Measurements from ENCODE around the gene RPP40.

DNA sequence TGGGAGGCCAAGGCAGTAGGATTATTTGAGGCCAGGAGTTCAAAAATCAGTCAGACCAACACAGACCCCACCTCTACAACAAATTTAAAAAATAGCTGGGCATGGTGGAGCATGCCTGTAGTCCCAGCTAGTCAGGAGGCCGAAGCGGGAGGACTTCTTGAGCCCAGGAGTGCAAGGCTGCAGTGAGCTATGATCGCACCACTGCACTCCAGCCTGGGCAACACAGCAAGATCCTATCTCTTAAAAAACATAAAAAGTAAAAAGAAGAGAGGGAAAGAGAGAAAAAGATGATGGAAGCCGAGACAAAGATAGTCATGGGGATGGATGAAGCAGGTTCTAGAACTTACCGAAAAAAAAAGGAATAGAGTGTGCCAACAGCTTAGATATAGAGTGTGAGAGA is 25.8 kb upstream of the RPP40 start:
- TF ChIP-seq, protein P1, sequence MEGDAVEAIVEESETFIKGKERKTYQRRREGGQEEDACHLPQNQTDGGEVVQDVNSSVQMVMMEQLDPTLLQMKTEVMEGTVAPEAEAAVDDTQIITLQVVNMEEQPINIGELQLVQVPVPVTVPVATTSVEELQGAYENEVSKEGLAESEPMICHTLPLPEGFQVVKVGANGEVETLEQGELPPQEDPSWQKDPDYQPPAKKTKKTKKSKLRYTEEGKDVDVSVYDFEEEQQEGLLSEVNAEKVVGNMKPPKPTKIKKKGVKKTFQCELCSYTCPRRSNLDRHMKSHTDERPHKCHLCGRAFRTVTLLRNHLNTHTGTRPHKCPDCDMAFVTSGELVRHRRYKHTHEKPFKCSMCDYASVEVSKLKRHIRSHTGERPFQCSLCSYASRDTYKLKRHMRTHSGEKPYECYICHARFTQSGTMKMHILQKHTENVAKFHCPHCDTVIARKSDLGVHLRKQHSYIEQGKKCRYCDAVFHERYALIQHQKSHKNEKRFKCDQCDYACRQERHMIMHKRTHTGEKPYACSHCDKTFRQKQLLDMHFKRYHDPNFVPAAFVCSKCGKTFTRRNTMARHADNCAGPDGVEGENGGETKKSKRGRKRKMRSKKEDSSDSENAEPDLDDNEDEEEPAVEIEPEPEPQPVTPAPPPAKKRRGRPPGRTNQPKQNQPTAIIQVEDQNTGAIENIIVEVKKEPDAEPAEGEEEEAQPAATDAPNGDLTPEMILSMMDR (IDR thresholded peaks at IDR 0.05 in 2 of 3, conservative IDR thresholded peaks at IDR 0.05 in 1 of 3; ENCODE audit: borderline replicate concordance in 1 of 3, insufficient read depth in 1 of 3, low read depth in 2 of 3, low read length in 2 of 3): no peak
- TF ChIP-seq SP1 (IDR thresholded peaks at IDR 0.05; ENCODE audit: low read depth) (no peak), RAD21 (IDR thresholded peaks at IDR 0.05; ENCODE audit: low read depth) (no peak), YY1 (IDR thresholded peaks at IDR 0.05; ENCODE audit: extremely low read depth, insufficient replicate concordance, low read depth, low read length) (no peak), FOSL1 (IDR thresholded peaks at IDR 0.05; ENCODE audit: low read depth) (no peak), EZH2 (IDR thresholded peaks at IDR 0.05) (no peak), ZNF274 (IDR thresholded peaks at IDR 0.05; ENCODE audit: low read depth, low read length) (no peak), POLR2AphosphoS5 (IDR thresholded peaks at IDR 0.05; ENCODE audit: low read depth, low read length) (no peak), POLR2A (IDR thresholded peaks at IDR 0.05; ENCODE audit: borderline replicate concordance, extremely low read depth, insufficient read depth, insufficient read length) (no peak), CEBPB (IDR thresholded peaks at IDR 0.05; ENCODE audit: low read depth) (no peak)
- TF ChIP-seq, protein P2, sequence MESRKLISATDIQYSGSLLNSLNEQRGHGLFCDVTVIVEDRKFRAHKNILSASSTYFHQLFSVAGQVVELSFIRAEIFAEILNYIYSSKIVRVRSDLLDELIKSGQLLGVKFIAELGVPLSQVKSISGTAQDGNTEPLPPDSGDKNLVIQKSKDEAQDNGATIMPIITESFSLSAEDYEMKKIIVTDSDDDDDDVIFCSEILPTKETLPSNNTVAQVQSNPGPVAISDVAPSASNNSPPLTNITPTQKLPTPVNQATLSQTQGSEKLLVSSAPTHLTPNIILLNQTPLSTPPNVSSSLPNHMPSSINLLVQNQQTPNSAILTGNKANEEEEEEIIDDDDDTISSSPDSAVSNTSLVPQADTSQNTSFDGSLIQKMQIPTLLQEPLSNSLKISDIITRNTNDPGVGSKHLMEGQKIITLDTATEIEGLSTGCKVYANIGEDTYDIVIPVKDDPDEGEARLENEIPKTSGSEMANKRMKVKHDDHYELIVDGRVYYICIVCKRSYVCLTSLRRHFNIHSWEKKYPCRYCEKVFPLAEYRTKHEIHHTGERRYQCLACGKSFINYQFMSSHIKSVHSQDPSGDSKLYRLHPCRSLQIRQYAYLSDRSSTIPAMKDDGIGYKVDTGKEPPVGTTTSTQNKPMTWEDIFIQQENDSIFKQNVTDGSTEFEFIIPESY (IDR thresholded peaks at IDR 0.05; ENCODE audit: extremely low read depth, insufficient replicate concordance, low read length): no peak
- TF ChIP-seq, protein P3, sequence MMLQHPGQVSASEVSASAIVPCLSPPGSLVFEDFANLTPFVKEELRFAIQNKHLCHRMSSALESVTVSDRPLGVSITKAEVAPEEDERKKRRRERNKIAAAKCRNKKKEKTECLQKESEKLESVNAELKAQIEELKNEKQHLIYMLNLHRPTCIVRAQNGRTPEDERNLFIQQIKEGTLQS (IDR thresholded peaks at IDR 0.05): no peak
- TF ChIP-seq, protein P4, sequence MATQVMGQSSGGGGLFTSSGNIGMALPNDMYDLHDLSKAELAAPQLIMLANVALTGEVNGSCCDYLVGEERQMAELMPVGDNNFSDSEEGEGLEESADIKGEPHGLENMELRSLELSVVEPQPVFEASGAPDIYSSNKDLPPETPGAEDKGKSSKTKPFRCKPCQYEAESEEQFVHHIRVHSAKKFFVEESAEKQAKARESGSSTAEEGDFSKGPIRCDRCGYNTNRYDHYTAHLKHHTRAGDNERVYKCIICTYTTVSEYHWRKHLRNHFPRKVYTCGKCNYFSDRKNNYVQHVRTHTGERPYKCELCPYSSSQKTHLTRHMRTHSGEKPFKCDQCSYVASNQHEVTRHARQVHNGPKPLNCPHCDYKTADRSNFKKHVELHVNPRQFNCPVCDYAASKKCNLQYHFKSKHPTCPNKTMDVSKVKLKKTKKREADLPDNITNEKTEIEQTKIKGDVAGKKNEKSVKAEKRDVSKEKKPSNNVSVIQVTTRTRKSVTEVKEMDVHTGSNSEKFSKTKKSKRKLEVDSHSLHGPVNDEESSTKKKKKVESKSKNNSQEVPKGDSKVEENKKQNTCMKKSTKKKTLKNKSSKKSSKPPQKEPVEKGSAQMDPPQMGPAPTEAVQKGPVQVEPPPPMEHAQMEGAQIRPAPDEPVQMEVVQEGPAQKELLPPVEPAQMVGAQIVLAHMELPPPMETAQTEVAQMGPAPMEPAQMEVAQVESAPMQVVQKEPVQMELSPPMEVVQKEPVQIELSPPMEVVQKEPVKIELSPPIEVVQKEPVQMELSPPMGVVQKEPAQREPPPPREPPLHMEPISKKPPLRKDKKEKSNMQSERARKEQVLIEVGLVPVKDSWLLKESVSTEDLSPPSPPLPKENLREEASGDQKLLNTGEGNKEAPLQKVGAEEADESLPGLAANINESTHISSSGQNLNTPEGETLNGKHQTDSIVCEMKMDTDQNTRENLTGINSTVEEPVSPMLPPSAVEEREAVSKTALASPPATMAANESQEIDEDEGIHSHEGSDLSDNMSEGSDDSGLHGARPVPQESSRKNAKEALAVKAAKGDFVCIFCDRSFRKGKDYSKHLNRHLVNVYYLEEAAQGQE (IDR thresholded peaks at IDR 0.05; ENCODE audit: low read depth): no peak
